GM12878 (cell line): ENCODE data around the gene RADIL. TPM values are rescaled to one million over a fixed set of nuclear protein-coding genes. Genes with fewer than 3 reads are reported as not detected.

ENCODE experiments used
- ATAC-seq: fragments of 200-7000 bp; cut with Tn5 transposase; 3 replicates; pipeline ENCODE4 v1.9.1; 2020; ENCODE audit warnings: mild to moderate bottlenecking, moderate library complexity
- BruUV-seq: library from RNA; stranded (reverse); fragments of 400-500 nt; replicated peaks from 2 replicates; lab custom pipeline; 2021; lab: Mats Ljungman, UMichigan
- CTCF ChIA-PET: fragments of 300-600 bp; sonication (Branson Sonifier 250); formaldehyde crosslinking; extraction: SDS; loops from one replicate; lab custom pipeline; 2021; ENCODE audit warnings: inconsistent platforms; lab: Yijun Ruan, JAX
- POLR2A ChIA-PET: fragments of 350-600 bp; formaldehyde crosslinking; extraction: SDS; loops from one replicate; lab custom pipeline; 2021; ENCODE audit warnings: inconsistent platforms; lab: Charles Lee
- RAD21 ChIA-PET: fragments of 300-600 bp; sonication (Branson Sonifier 250); formaldehyde crosslinking; loops from one replicate; lab custom pipeline; 2023; ENCODE audit warnings: antibody characterized with exemption; ENCODE audit not compliant: unreplicated experiment; lab: Charles Lee
- SMC1A ChIA-PET: fragments of 300-600 bp; sonication (Branson Sonifier 250); formaldehyde crosslinking; loops from one replicate; lab custom pipeline; 2023; ENCODE audit not compliant: unreplicated experiment, uncharacterized antibody; lab: Charles Lee
- DNase-seq: peaks from one replicate; pipeline ENCODE4 v3.0.0-alpha.2; 2011; ENCODE audit warnings: low read depth, low spot score
- FAIRE-seq: peaks from 3 replicates; lab custom pipeline; 2011; peaks lifted over from hg19 to GRCh38; lab: Jason Lieb, UNC
- H2AFZ ChIP-seq: 2 replicates; pipeline ENCODE4 v1.6.0; 2011; ENCODE audit warnings: low read depth, low read length, control low read depth; ENCODE audit not compliant: control insufficient read depth
- H3K27ac ChIP-seq: 2 replicates; pipeline ENCODE4 v1.5.1; 2011; ENCODE audit warnings: control low read depth; ENCODE audit not compliant: control insufficient read depth, insufficient read depth
- H3K27me3 ChIP-seq, 2 experiments: replicated peaks in 1 of 2; 2 replicates each; pipeline versions ENCODE4 v1.6.0 to v1.6.1; 2011; ENCODE audit warnings: low read length in 1 of 2; ENCODE audit not compliant: control insufficient read depth in 2 of 2, insufficient read depth in 2 of 2
- H3K36me3 ChIP-seq, 2 experiments: 2 replicates each; pipeline ENCODE4 v1.5.1; 2011; ENCODE audit warnings: low read length in 1 of 2; ENCODE audit not compliant: control insufficient read depth in 2 of 2, insufficient read depth in 2 of 2
- H3K4me1 ChIP-seq: 2 replicates; pipeline ENCODE4 v1.6.1; 2011; ENCODE audit warnings: mild to moderate bottlenecking, low read length, moderate library complexity, mixed read lengths; ENCODE audit not compliant: control insufficient read depth, insufficient read depth
- H3K4me2 ChIP-seq: 2 replicates; pipeline ENCODE4 v1.6.0; 2011; ENCODE audit warnings: control low read depth; ENCODE audit not compliant: control insufficient read depth, insufficient read depth
- H3K4me3 ChIP-seq: fragments of 200-600 bp; sonication (generic); 2 replicates; pipeline ENCODE4 v1.5.1; 2016
- H3K79me2 ChIP-seq: 2 replicates; pipeline ENCODE4 v1.6.0; 2011; ENCODE audit warnings: low read length; ENCODE audit not compliant: control insufficient read depth, insufficient read depth
- H3K9ac ChIP-seq: 2 replicates; pipeline ENCODE4 v1.8.0; 2011; ENCODE audit warnings: low read length, control low read depth, mixed read lengths; ENCODE audit not compliant: control insufficient read depth, insufficient read depth
- H3K9me3 ChIP-seq: replicated peaks from 3 replicates; pipeline ENCODE4 v1.5.1; 2011; ENCODE audit warnings: mild to moderate bottlenecking, low read length; ENCODE audit not compliant: control insufficient read depth, insufficient read depth
- H4K20me1 ChIP-seq: 2 replicates; pipeline ENCODE4 v1.6.0; 2011; ENCODE audit not compliant: control insufficient read depth, insufficient read depth
- BCL11A ChIP-seq: IDR thresholded peaks from 2 replicates; pipeline ENCODE4 v1.6.1; 2011; ENCODE audit warnings: low read depth, low read length
- CBFB ChIP-seq: IDR thresholded peaks from 2 replicates; pipeline ENCODE4 v1.6.1; 2016; ENCODE audit warnings: antibody characterized with exemption, low read depth
- CBX3 ChIP-seq: fragments of 200-600 bp; sonication (generic); IDR thresholded peaks from 2 replicates; pipeline ENCODE4 v1.6.1; 2016; ENCODE audit warnings: low read depth, borderline replicate concordance
- ESRRA ChIP-seq: IDR thresholded peaks from 2 replicates; pipeline ENCODE4 v1.6.1; 2012; ENCODE audit warnings: mild to moderate bottlenecking, low read length, improper control_type of control experiment
- KDM1A ChIP-seq: fragments of 200-600 bp; sonication (generic); IDR thresholded peaks from 2 replicates; pipeline ENCODE4 v1.6.1; 2016; ENCODE audit warnings: borderline replicate concordance
- MEF2A ChIP-seq: IDR thresholded peaks from 2 replicates; pipeline ENCODE4 v1.6.1; 2011; ENCODE audit warnings: low read depth, mild to moderate bottlenecking, low read length, moderate library complexity; ENCODE audit not compliant: insufficient read depth
- MTA2 ChIP-seq: fragments of 450-650 bp; IDR thresholded peaks from 2 replicates; pipeline ENCODE4 v1.6.1; 2016; ENCODE audit warnings: low read depth, mild to moderate bottlenecking, moderate library complexity
- MXI1 ChIP-seq: fragments of 150-350 bp; IDR thresholded peaks from 2 replicates; pipeline ENCODE4 v1.6.1; 2011; ENCODE audit warnings: low read depth, mild to moderate bottlenecking, inconsistent platforms, low read length, improper control_type of control experiment
- NKRF ChIP-seq: fragments of 450-650 bp; conservative IDR thresholded peaks from 2 replicates; pipeline ENCODE4 v1.6.1; 2017; ENCODE audit warnings: mild to moderate bottlenecking, moderate library complexity
- NRF1 ChIP-seq: conservative IDR thresholded peaks from 2 replicates; pipeline ENCODE4 v1.6.1; 2011; ENCODE audit warnings: mild to moderate bottlenecking, low read depth, low read length, improper control_type of control experiment
- RBBP5 ChIP-seq: fragments of 200-600 bp; sonication (generic); conservative IDR thresholded peaks from 2 replicates; pipeline ENCODE4 v1.6.1; 2016
- REST ChIP-seq: IDR thresholded peaks from 2 replicates; pipeline ENCODE4 v1.6.1; 2012; ENCODE audit warnings: mild to moderate bottlenecking, low read depth, low read length
- SREBF1 ChIP-seq: IDR thresholded peaks from 2 replicates; pipeline ENCODE4 v1.6.1; 2012; ENCODE audit warnings: mild to moderate bottlenecking, low read length
- USF2 ChIP-seq: IDR thresholded peaks from 2 replicates; pipeline ENCODE4 v1.6.1; 2011; ENCODE audit warnings: low read depth, low read length, improper control_type of control experiment, borderline replicate concordance
- WGBS: methylation state at CpG from one replicate; pipeline ENCODE4 v1.1.6; 2016; ENCODE audit warnings: low lambda C conversion rate; ENCODE audit not compliant: insufficient replicate concordance, insufficient coverage; ENCODE audit errors: missing lambda C conversion rate; 5-methylcytosine and 5-hydroxymethylcytosine counted together
- in situ Hi-C: fragments of 300-500 bp; cut with MboI; formaldehyde crosslinking; loops from 9 replicates; pipeline ENCODE4 v1.14.3; 2018; ENCODE audit warnings: mixed read lengths
- intact Hi-C: fragments of 100-400 bp; cut with micrococcal nuclease; formaldehyde crosslinking; loops from one replicate; pipeline ENCODE4 v1.14.2; 2022; ENCODE audit not compliant: unreplicated experiment
- polyA plus RNA-seq, 11 experiments: library from polyadenylated mRNA; depleted of rRNA in 4 of 11; unstranded in 6 of 11; stranded (reverse) in 5 of 11; fragments of >200 nt; fragmentation: Nextera tagmentation in 4 of 11; fragmentation: Illumina TruSeq in 1 of 11; extraction: Ambion mirVana in 4 of 11; extraction: Trizol in 1 of 11; gene quantifications; 1 replicate in 1 of 11; 2 replicates in 10 of 11; pipeline versions ENCODE4 v1.2.1 to v1.2.3, GENCODE V29; 2011 to 2016; ENCODE audit warnings: inconsistent platforms in 2 of 11, missing spikeins in 2 of 11, low read depth in 1 of 11
- total RNA-seq, 4 experiments: library from RNA; depleted of rRNA in 3 of 4; stranded (reverse); fragments of >200 nt in 3 of 4; fragmentation: Illumina TruSeq in 1 of 4; extraction: Trizol in 1 of 4; gene quantifications; 2 replicates each; pipeline versions ENCODE4 v1.2.1 to v1.2.3, GENCODE V29; 2013 to 2021
- TF ChIP-seq, protein P1 (sequence below): IDR thresholded peaks from 2 replicates; pipeline ENCODE4 v1.6.1; 2011; ENCODE audit warnings: low read depth, mild to moderate bottlenecking, low read length, moderate library complexity, borderline replicate concordance; ENCODE audit errors: extremely low read depth

RADIL gene
- total and polyA plus RNA-seq, 10 of the 15 experiments (the other 5 are each of a cell fraction or from before 2014, with no cell fraction given) = 0.05 to 0.06 TPM; not detected in 8

DNA sequence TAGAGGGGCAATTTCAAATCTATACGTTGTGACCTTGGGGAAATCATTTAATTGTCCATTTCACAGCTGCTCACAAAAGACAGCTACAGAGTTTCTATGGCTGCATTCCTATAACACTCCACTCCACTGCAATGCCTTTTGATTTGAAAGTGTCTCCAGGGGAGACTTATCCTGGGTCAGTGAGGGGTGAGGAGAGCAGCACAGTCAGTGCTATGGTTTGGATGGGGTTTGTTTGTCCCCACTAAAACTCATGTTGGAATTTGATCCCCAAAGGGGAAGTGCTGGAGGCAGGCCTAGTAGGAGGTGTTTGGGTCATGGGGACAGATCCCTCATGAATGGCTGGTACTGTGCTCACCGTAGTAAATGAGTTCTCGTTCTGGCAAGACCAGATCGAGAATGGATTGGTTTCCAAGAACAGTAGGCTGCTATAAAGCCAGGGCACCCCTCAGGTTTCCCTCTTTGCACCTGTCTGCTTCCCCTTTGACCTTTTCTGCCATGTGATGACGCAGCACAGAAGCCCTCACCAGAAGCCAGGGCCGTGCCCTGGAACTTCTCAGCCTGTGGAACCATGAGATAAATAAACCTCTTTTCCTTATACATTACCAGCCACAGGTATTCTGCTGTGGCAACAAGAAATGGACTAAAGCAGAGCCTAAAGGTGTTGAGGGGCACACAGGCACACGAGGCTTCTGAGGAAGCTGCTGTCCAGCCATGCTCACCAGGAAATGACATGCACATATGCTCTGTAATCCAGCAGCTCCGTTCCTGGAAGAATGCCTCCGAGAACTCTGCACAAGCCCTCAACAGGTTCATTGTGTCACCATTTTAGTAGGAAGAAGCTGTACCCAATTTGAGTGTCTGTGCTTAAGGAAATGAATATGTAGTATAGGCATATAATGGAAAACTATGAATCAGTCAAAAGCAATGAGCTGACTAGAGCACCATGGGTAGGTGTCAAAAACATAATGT lies 16.7 kb downstream of the RADIL start (continued):
- TF ChIP-seq REST (no peak), ESRRA (no peak)
- TF ChIP-seq, protein P1, sequence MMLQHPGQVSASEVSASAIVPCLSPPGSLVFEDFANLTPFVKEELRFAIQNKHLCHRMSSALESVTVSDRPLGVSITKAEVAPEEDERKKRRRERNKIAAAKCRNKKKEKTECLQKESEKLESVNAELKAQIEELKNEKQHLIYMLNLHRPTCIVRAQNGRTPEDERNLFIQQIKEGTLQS = no peak

- Histone ChIP-seq H3K79me2 (no peaks in the 10 kb centered on the region), H3K4me3 (no peak overlapping the region), H3K4me2 (no peak overlapping the region; the same call in 1 of the 2 replicates), H3K9me3 (no peaks in the 10 kb centered on the region; the same call in 2 of the 3 replicates), H3K27ac (no peak overlapping the region), H3K27me3 (peaks cover 0 to 2% of the 10 kb centered on the region in 2 experiments; a peak in 1 of 4 replicates), H3K9ac (no peak overlapping the region), H4K20me1 (no peaks in the 10 kb centered on the region), H3K4me1 (no peaks in the 10 kb centered on the region), H2AFZ (no peak overlapping the region), H3K36me3 (no peaks in the 10 kb centered on the region)
- ChIA-PET CTCF (interaction anchor here (1.1 kb wide), 1 partner anchor 223 kb away, joined by 3 read pairs; no protein-coding TSS in a partner anchor), POLR2A (no interaction called here), SMC1A (interaction anchor here (0.5 kb wide), 1 partner anchor 31 kb away, joined by 3 read pairs; no protein-coding TSS in a partner anchor), RAD21 (no interaction called here)
- no TSS peak for BruUV-seq
- DNase-seq (no peak), FAIRE-seq (no peak), ATAC-seq (no peak)
- intact Hi-C loops = no loop called here
- 67% methylated on average over 14 of the region's 14 CpGs for WGBS
- in situ Hi-C loops = no loop called here
- TF ChIP-seq BCL11A = no peak
- no peak for TF ChIP-seq MXI1
- TF ChIP-seq RBBP5 = no peak
- no peak for TF ChIP-seq MTA2
- no peak for TF ChIP-seq MEF2A
- TF ChIP-seq CBX3 = no peak
- TF ChIP-seq USF2 = no peak
- no peak for TF ChIP-seq NKRF
- no peak for TF ChIP-seq KDM1A
- no peak for TF ChIP-seq NRF1
- TF ChIP-seq SREBF1 = no peak
- no peak for TF ChIP-seq CBFB
Measured at GRCh38 chr7:4862156-4862555, 21.4 kb downstream of the RADIL start.
